SW 1271 (cell line): ENCODE measurements around the gene SLC25A12.
A peak's percentile ranks its signal among the peaks of the same experiment; 100 is the strongest.
"Not testable (repeated sequence)": the region's sequence is repeated elsewhere in the genome, so short reads cannot be mapped to it uniquely, and the experiment has no call there.

Experiments
- DNase-seq, 2 experiments: peaks; one replicate each; lab custom pipeline; 2025; lab: John Stamatoyannopoulos, UW

Gene SLC25A12

DNA sequence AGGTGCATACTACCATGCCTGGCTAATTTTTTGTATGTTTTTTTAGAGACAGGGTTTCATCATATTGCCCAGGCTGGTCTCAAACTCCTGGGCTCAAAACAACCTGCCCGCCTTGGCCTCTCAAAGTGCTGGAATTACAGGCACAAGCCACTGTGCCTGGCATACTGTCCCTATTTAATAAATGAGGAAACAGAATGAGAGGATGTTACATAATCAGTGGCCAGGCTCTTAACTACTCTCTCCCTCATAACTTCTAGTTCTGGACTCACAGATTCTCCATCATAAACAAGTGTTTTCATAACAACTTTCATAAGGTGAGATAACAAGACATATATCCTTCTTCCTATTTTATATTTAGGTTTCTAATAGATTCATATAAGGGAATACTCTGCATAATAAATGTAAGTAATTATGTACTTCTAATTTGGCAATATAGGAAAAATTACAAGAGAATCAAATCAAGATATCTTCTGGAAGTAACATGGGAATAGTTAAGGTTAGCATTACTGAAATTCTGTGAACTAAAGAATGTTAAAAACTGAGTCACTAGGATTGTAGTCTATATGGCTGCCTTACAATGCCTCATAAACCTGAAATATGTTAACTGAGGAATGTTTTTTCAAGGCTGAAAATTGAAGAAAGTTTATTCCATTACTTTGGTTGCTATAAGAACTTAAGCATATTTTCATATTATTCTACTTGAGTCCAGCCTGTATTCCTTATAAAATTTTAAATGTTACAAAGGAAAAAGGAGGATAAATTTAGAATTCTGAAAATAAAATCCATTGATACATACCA, 71.3 kb downstream of the SLC25A12 start:
- DNase-seq = no peak

DNA sequence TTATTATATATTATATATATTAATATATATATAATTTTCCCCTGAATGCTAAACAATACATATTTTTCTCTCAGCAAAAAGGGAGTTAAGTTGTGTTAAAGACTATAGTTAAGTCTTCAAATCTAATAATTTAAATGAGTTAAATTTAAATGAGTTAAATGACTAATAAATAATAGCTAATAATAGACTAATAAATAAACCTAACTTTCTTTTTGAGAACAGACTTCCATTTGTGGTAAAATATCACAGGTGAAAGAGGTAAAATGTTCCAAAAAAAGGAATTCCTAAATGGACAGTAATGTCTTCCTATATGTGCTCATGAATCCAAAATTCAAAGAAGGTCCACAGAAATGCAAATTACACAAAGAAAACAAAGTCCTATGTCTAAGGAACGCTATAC, 74.6 kb downstream of the SLC25A12 start:
- DNase-seq = no peak

GRCh38 chr2:171814883-171815282, 79.2 kb downstream of the SLC25A12 start:
- no peak for DNase-seq

DNA sequence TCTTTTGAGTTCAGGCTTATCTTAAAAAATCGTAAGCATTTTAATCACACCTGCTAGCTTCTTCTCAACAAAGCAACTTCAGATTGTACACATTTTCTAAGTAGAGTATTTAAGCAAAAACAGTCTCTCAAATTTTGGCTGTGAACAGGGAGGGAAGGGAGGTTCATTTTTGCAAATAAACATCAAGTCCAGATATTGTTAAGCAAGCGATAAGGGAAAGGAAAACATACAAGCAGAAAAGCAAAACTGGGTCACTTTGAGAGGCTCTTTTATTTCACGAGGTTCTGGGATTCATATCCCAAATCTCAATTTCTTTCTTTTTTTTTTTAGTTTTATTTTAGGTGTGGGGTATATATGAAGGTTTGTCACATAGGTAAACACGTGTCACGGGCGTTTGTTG, 79.9 kb downstream of the SLC25A12 start:
- no peak for DNase-seq

DNA sequence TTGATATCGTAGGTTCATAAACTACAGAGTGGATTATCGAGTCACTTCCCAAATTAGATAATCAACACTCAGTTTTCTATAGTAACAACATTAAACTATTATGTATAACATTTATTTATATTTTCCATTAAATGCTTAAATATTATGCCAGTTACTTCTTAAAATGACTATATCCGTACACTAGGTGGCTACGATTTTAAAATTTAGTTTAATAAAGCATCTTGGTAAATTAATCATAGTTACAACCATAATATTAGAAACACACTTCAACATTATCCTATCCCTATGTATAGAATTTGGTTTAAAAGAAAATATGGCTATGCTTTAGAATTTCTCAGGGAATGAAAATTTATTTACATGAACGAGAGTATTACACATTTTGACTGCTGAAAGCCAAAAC, 80.3 kb downstream of the SLC25A12 start:
- no peak for DNase-seq

DNA sequence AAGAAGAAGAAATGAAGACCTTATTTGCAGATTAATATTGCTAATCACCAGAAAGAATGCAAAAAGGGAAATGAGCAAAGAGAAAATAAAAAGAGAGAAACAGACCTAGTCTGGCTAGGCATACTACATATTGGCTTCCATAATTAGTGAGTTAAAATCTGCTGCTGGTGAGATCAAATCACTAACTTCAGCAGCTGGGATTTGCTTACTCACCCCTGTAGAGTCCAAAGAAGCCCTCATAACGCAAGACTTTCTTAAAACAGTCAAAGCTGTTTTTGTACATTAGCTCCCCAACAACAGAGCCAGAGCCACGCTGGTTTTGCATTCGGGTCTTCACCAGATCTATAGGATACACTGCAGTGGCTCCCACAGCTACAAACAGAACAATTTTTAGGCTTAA, 80.9 kb downstream of the SLC25A12 start:
- DNase-seq = no peak

GRCh38 chr2:171811245-171811628, 82.8 kb downstream of the SLC25A12 start:
- peak in 1 of 2 experiments; percentile 51 for DNase-seq

DNA sequence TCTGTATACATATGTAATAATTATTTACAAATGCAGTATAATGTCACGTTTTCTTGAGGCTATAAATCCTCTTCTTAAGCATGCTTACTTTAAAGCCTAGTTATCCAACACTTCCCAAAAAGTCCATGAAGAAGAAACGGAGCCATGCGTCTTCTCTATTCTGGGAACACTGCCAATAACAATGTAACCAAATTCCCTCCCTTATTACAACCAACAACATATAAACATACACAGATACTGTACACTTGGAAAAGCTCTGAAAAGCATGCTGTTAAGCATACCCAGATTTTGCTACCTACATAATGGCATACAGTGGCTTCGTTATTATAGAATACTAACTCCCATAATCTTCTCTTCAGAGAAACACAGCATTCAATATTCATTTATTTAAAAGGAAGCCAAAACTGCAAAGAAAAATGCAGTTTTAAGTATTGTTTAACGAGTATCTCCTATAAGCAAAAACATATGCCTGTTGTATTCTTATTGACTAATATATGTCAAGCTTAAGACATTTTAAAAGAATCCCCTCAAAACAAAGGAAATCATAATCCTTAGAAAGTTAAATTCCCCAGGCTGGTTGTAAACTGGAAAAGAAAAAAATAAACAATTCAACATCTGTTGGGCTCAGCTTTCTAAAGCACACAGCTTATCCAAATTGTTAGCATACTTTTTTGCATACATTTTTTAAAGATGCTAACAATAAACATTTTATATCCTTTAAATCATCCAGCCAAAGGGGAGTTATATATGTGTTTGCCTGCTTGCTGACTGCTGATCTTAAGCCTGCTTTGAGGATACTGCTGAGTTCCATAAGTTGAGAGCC, 83.4 kb downstream of the SLC25A12 start:
- DNase-seq = no peak

- DNase-seq = not testable (repeated sequence)
These were observed 85.2 kb downstream of the SLC25A12 start for GRCh38 chr2:171808885-171809284.

GRCh38 chr2:171807831-171808393, 86.1 kb downstream of the SLC25A12 start:
- DNase-seq = no peak

DNA sequence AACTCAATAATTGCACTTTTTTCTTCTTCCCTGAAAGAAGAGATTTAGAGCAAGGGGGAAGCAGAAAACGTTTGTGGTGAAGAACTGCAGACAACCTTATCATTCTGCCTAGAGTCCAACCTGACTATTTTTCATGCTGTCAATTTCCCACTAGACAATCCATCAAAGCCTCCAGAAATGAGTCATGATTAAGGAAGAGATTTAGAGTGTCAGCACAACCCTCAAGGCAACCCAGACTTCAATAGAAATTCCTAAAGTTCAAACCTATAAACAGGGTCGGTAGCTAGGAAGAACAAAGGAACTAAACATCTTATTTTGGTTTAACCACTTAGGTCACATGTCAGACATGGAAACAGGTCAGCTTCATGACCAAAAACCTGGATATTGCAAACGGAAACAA, 86.9 kb downstream of the SLC25A12 start:
- DNase-seq = no peak

GRCh38 chr2:171804456-171804855, 89.6 kb downstream of the SLC25A12 start:
- no peak for DNase-seq

- no peak for DNase-seq
These were observed 90.3 kb downstream of the SLC25A12 start for GRCh38 chr2:171803757-171804156.

DNA sequence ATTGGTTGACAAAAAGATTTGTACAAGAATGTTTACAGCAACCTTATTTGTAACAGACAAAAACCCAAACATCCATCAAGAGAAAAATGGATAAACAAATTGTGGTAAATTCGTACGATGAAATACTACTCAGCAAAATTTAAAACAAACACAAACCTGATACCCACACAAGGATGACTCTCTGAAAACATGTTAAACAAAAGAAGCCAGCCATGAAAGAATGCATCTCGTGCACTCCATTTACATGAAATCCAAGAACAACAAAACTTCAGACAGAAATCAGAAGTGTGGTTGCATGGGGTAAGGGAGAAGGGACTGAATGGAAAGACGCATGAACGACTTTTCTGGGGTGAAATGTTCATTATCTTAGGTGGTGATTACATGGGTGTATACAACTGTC, 93.4 kb downstream of the SLC25A12 start:
- DNase-seq = no peak

DNA sequence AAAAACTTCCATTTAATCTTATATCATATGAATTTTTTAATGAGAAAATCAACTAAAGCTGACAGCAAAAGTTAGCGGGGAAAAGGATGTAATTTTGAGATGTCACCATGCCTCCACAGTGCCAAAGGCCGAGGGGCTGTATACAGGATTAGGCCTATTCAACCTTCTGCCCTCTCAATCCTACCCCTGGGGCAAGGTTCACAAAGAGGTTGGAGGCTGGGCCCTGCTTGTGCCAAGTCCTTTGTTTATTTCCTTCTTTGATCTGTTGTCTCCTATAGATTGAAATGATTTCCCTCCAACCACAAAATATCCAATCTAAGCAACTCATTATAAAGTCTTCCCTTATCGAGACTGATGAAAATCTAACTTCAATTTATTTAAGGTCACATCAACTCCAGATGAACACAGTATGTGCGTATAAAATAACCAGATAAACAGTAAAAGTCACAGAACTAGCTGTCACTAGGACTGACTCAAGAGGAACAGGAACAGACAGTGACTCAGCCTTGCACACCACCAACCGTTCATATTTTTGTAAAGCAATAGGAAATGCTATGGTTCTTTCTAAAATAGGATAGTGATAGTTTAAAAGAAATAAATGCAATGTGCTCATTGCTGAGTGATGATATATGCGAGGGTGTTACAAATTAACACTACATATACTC, 95.8 kb downstream of the SLC25A12 start:
- DNase-seq = peak in 1 of 2 experiments; percentile 57

DNA sequence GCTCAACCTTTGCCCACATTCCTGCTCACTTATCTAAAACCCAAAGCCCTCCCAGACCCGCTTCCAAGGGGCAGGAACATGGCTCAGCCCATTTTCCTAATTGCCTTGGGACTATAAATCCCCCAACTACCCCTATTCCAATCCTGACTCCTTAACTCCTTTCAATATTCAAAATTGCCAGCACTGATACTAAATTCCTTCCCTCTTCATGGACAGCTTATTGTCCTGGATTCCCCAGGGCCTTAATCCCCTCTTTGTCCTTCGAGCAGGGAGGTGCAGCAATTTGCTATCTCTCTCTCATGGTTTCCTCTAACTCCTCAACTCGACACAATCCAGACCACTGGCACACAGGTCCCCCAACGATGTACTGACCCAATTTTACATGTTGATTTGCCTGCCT, 99.1 kb downstream of the SLC25A12 start:
- no peak for DNase-seq

GRCh38 chr2:171793691-171794678, 100.1 kb downstream of the SLC25A12 start:
- DNase-seq = no peak

DNA sequence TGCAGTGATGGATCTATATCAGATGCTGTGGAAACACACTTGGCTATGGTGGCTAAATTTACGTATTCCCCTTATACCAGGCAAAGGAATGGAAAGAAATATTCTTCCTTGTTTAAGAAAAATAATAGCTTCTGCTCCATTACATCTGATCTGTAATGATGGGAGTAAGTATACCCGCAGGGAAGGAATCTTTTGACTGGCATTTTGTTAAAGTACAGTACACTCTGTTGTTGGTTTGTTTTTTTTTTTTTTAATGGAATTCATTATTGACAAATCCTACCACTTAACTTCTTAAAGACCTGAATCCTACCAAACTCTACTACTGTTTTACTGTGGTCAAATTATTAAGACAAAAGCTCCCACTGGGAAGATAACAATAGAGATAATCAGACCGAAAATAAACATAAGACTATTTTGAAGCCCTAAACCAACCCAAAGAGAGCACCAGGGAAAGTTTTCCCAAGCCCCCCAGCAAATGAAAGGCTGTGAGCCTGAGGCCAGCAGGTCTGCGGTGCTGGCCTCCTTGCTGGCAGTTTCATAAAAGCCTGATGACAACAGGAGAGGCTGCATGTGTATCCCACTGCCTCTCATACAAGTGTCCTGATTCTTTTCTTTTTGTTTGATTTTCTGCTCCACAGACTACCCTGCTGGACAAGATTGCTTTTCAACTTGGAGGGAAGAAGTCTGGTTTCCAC, 101.0 kb downstream of the SLC25A12 start:
- no peak for DNase-seq

GRCh38 chr2:171792157-171792556, 101.9 kb downstream of the SLC25A12 start:
- no peak for DNase-seq

- DNase-seq = no peak
These were observed 102.7 kb downstream of the SLC25A12 start for GRCh38 chr2:171791361-171791760.

GRCh38 chr2:171789956-171790355, 104.1 kb downstream of the SLC25A12 start:
- no peak for DNase-seq
